PC-3 (cell line): ENCODE results near the gene CASZ1.

ENCODE experiments used
- EZH2 ChIP-seq: fragments of 300-600 bp; sonication (generic); IDR thresholded peaks from one replicate; pipeline ENCODE4 v1.6.1; 2017; ENCODE audit warnings: antibody characterized with exemption, mild to moderate bottlenecking, low read length; ENCODE audit not compliant: unreplicated experiment
- TF ChIP-seq, protein P1 (sequence below): fragments of 300-600 bp; sonication (generic); conservative IDR thresholded peaks from 2 replicates; pipeline ENCODE4 v1.5.1; 2017; ENCODE audit warnings: antibody characterized with exemption, low read depth, mild to moderate bottlenecking, low read length

DNA sequence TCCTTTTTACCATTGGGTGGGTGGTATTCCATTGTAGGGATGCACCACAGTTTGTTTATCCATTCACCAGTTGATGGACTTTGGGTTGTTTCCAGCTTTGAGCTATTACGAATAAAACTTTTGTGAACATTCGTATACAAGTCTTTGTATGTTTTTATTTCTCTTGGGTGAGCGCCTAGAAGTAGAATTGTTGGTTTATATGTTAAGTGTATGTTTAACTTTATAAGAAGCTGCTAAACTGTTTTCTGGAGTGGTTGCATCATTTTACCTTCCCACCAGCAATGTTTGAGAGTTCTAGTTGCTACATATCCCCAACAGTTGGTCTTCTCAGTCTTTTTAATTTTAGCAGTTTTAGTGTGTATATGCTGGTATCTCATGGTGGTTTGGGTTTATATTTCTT, 189.2 kb downstream of the CASZ1 start:
- TF ChIP-seq EZH2: no peak
- TF ChIP-seq, protein P1, sequence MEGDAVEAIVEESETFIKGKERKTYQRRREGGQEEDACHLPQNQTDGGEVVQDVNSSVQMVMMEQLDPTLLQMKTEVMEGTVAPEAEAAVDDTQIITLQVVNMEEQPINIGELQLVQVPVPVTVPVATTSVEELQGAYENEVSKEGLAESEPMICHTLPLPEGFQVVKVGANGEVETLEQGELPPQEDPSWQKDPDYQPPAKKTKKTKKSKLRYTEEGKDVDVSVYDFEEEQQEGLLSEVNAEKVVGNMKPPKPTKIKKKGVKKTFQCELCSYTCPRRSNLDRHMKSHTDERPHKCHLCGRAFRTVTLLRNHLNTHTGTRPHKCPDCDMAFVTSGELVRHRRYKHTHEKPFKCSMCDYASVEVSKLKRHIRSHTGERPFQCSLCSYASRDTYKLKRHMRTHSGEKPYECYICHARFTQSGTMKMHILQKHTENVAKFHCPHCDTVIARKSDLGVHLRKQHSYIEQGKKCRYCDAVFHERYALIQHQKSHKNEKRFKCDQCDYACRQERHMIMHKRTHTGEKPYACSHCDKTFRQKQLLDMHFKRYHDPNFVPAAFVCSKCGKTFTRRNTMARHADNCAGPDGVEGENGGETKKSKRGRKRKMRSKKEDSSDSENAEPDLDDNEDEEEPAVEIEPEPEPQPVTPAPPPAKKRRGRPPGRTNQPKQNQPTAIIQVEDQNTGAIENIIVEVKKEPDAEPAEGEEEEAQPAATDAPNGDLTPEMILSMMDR: no peak
